C1 segment of cervical spinal cord (tissue), 14 donors: ENCODE measurements around the gene OTOF.

Experiments used
- DNase-seq, 14 donors: peaks; one replicate each; lab custom pipeline; 2025; lab: John Stamatoyannopoulos, UW

The OTOF gene

DNA sequence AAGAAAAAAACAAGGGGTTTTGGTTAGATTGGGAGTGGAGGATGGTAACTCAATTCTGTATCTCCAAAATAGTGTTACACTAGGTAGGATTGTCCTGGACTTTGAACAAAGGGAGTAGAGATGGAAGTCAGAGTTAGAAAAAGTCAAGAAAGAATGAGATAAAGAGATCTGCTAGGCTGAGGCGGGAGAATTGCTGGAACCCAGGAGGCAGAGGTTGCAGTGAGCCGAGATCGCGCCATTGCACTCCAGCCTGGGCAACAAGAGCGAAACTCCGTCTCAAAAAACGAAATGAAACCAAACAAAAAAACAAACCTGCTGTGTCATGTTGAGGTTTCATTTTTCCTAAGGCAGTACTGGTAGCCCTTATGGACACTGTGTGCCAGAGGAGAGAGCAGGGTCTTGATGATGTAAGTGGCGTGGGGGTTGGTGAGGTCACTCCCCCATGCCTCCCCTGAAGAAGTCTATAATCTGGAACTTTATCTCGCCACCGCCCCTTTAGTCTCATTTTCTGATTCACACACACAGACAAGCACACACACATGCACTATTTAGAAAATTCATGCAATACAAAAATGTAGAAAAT lies 65.7 kb downstream of the OTOF start:
- DNase-seq = no peak

DNA sequence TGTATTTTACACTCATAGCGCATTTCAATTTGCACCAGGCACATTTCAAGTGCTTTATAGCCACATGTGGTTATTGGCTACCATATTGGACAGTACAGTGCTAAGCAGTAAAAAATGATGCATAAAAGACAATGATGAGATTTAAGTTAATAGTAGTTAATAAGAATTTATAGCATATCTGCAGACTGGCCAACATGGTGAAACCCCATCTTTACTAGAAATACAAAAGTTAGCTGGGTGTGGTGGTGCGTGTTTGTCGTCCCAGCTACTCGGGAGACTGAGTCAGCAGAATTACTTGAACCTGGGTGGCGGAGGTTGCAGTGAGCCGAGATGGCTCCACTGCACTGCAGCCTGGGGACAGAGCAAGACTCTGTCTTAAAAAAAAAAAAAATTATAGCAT lies 66.5 kb downstream of the OTOF start:
- no peak for DNase-seq

DNA sequence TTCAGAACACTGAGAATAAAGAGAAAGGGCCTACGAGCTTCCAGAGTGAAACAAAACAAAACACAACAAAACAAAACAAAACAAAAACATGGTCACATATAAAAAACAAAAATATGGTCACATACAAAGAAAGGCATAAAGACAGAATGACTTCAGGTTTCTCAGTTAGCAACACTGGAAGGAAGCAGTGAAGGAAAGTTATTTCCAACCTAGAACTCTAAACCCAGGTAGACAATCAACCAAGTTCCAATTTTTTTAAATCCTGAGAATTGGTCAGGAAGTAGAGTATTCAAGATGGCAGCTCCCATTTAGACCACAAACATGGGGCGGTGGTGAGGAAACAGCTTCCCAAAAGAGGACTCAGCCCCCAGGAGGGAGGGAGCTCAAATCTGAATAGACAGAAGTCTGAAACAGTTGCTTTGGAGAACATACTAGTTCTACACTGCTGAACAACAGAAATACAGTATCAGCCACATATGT lies 67.1 kb downstream of the OTOF start:
- no peak for DNase-seq

DNA sequence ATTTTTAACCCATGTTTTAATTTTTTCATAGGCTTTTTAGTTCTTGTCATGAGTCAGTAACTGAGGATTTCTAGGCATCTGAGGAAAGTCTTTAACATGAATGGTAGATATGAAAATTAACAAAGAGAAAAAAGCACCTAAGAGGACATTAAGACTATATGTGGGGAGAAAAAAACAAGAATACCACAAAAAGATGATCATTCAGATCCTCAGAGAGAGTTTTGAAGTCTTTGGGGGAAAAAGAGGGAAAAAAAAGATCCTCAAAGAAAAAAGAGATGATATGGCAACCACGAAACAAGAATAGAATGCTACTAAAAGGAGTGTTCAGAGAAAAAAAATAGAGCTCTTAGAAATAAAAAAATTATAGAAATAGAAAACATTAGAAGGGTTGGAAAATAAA lies 68.1 kb downstream of the OTOF start:
- no peak for DNase-seq

DNA sequence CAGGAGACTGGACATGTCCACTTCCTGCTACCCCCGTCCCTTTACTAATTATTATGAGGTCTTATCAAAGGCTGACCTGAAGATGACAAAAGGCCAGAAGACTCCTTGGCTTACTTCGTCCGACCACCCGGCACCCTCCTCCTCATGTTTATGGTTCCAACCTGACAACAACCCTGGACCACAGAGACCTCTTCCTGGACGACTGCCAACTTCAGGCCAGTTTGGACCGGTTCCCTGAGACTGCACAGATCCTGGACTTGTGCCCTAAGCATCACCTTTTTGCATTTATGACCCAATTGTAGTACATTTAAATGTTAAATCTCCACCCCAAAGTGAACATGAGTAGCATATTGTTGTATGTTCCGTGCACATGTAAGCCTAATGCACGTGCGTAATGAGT lies 70.4 kb downstream of the OTOF start:
- DNase-seq = no peak
